Uterus (tissue), 4 donors: ENCODE results near the gene DNM2. TPM values are rescaled to one million over a fixed set of nuclear protein-coding genes. Genes with fewer than 3 reads are reported as not detected.

Experiments used
- DNase-seq, 2 donors: peaks; one replicate each; pipeline ENCODE4 v3.0.0-alpha.2; 2019 to 2020
- H3K27ac ChIP-seq, 2 donors: fragments of 200-600 bp; sonication (generic); 1 replicate in 1 of 2; 2 replicates in 1 of 2; pipeline ENCODE4 v1.5.1; 2016 to 2018
- H3K27me3 ChIP-seq, 2 donors: fragments of 200-600 bp; sonication (generic); one replicate each; pipeline ENCODE4 v1.5.1; 2018 to 2019; ENCODE audit warnings: control low read depth in 1 of 2
- H3K36me3 ChIP-seq, 2 donors: fragments of 200-600 bp; sonication (generic); one replicate each; pipeline ENCODE4 v1.5.1; 2019; ENCODE audit warnings: control low read depth in 1 of 2
- H3K4me1 ChIP-seq, 2 donors: fragments of 200-600 bp; sonication (generic); one replicate each; pipeline ENCODE4 v1.5.1; 2018 to 2019; ENCODE audit warnings: control low read depth in 1 of 2
- H3K4me3 ChIP-seq, 2 donors: fragments of 200-600 bp; sonication (generic); 1 replicate in 1 of 2; 2 replicates in 1 of 2; pipeline ENCODE4 v1.5.1; 2018 to 2019; ENCODE audit warnings: mild to moderate bottlenecking in 1 of 2
- H3K9me3 ChIP-seq, 2 donors: fragments of 200-600 bp; sonication (generic); one replicate each; pipeline ENCODE4 v1.5.1; 2019; ENCODE audit warnings: control low read depth in 1 of 2
- CTCF ChIP-seq, 4 experiments: fragments of 200-600 bp in 2 of 4; fragments of 450-650 bp in 2 of 4; sonication (generic) in 2 of 4; IDR thresholded peaks; one replicate each; pipeline ENCODE4 v1.5.1; 2016 to 2019; ENCODE audit warnings: antibody characterized with exemption in 4 of 4, mild to moderate bottlenecking in 2 of 4, moderate library complexity in 1 of 4
- POLR2A ChIP-seq, 2 donors: fragments of 450-650 bp; IDR thresholded peaks; one replicate each; pipeline ENCODE4 v1.6.1; 2016; ENCODE audit warnings: antibody characterized with exemption in 2 of 2, mild to moderate bottlenecking in 1 of 2, moderate library complexity in 1 of 2
- intact Hi-C: fragments of 100-400 bp; cut with DNase I; formaldehyde crosslinking; loops from one replicate; pipeline ENCODE4 v1.15.1; 2023; ENCODE audit warnings: low total_unique reads
- total RNA-seq, 4 donors: library from RNA; depleted of rRNA in 3 of 4; stranded (reverse); fragments of >200 nt in 3 of 4; gene quantifications; one replicate each; pipeline versions ENCODE4 v1.1.0 to v1.2.4, GENCODE V29; 2014 to 2023
- donor health status: DM: yes; HTN: yes; CAD: no.

The DNM2 gene
- total RNA-seq, 4 donors from 2014 or later, result 46.8 to 150 (median 86.0) TPM

- Histone ChIP-seq H3K27ac (no peak overlapping the region), H3K9me3 (no peaks in the 10 kb centered on the region), H3K4me1 (no peaks in the 10 kb centered on the region), H3K4me3 (no peak overlapping the region), H3K27me3 (no peaks in the 10 kb centered on the region), H3K36me3 (no peaks in the 10 kb centered on the region)
- intact Hi-C loops, result no loop called here
- TF ChIP-seq POLR2A (IDR thresholded peaks at IDR 0.05) (no peak), CTCF (IDR thresholded peaks at IDR 0.05) (no peak)
- DNase-seq, result no peak
Measured at GRCh38 chr19:10760273-10760944, 42.5 kb downstream of the DNM2 start.

- H3K4me3 ChIP-seq, result no peak overlapping the region
- peak overlapping the region; percentile 17 to 37 for H3K27ac ChIP-seq
- no peaks in the 10 kb centered on the region for H3K27me3 ChIP-seq
- TF ChIP-seq CTCF (IDR thresholded peaks at IDR 0.05), result no peak
- TF ChIP-seq POLR2A (IDR thresholded peaks at IDR 0.05), result no peak
- no peaks in the 10 kb centered on the region for H3K9me3 ChIP-seq
- peaks cover 0 to 6% of the 10 kb centered on the region in 2 donors for H3K4me1 ChIP-seq
- H3K36me3 ChIP-seq, result no peaks in the 10 kb centered on the region
- intact Hi-C loops, result no loop called here
- no peak for DNase-seq
Measured at GRCh38 chr19:10761443-10762250, 43.8 kb downstream of the DNM2 start.

- intact Hi-C loops, result no loop called here
- H3K27ac ChIP-seq, result peak overlapping the region; percentile 17 to 37
- no peaks in the 10 kb centered on the region for H3K9me3 ChIP-seq
- H3K36me3 ChIP-seq, result no peaks in the 10 kb centered on the region
- H3K4me3 ChIP-seq, result no peak overlapping the region
- no peak for TF ChIP-seq CTCF (IDR thresholded peaks at IDR 0.05)
- TF ChIP-seq POLR2A (IDR thresholded peaks at IDR 0.05), result no peak
- DNase-seq, result no peak
- peaks cover 0 to 9% of the 10 kb centered on the region in 2 donors for H3K4me1 ChIP-seq
- no peaks in the 10 kb centered on the region for H3K27me3 ChIP-seq
Measured at GRCh38 chr19:10762656-10763055, 44.8 kb downstream of the DNM2 start.

GRCh38 chr19:10763411-10763810, 45.5 kb downstream of the DNM2 start:
- no peaks in the 10 kb centered on the region for H3K36me3 ChIP-seq
- no peaks in the 10 kb centered on the region for H3K9me3 ChIP-seq
- intact Hi-C loops, result no loop called here
- TF ChIP-seq CTCF (IDR thresholded peaks at IDR 0.05), result no peak
- peak overlapping the region in 1 of 2 donors; percentile 17 for H3K27ac ChIP-seq
- no peak overlapping the region for H3K4me3 ChIP-seq
- peaks cover 0 to 9% of the 10 kb centered on the region in 2 donors for H3K4me1 ChIP-seq
- no peaks in the 10 kb centered on the region for H3K27me3 ChIP-seq
- DNase-seq, result no peak

GRCh38 chr19:10763828-10764339, 46.0 kb downstream of the DNM2 start:
- H3K36me3 ChIP-seq, result no peaks in the 10 kb centered on the region
- H3K27me3 ChIP-seq, result no peaks in the 10 kb centered on the region
- no peak for TF ChIP-seq CTCF (IDR thresholded peaks at IDR 0.05)
- TF ChIP-seq POLR2A (IDR thresholded peaks at IDR 0.05), result no peak
- H3K4me1 ChIP-seq, result peaks cover 0 to 9% of the 10 kb centered on the region in 2 donors
- H3K27ac ChIP-seq, result peak overlapping the region in 1 of 2 donors; percentile 17
- no peak for DNase-seq
- H3K4me3 ChIP-seq, result no peak overlapping the region
- H3K9me3 ChIP-seq, result no peaks in the 10 kb centered on the region
- intact Hi-C loops, result no loop called here
